NCI-H2196 treated with DMSO at 0.1 percent for 48 hours (cell line): ENCODE data around the gene ANP32D.
"Not testable (repeated sequence)": the region's sequence is repeated elsewhere in the genome, so short reads cannot be mapped to it uniquely, and the experiment has no call there.

Experiments used
- DNase-seq: peaks from one replicate; lab custom pipeline; 2025; ENCODE audit not compliant: unreplicated experiment; lab: John Stamatoyannopoulos, UW

Gene ANP32D

DNA sequence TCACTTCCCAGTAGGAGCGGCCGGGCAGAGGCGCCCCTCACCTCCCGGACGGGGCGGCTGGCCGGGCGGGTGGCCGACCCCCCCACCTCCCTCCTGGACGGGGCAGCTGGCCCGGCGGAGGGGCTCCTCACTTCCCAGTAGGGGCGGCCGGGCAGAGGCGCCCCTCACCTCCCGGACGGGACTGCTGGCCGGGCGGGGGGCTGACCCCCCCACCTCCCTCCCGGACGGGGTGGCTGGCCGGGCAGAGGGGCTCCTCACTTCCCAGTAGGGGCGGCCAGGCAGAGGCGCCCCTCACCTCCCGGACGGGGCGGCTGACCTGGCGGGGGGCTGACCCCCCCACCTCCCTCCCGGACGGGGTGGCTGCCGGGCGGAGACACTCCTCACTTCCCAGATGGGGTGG is 27.9 kb downstream of the ANP32D start:
- not testable (repeated sequence) for DNase-seq

DNA sequence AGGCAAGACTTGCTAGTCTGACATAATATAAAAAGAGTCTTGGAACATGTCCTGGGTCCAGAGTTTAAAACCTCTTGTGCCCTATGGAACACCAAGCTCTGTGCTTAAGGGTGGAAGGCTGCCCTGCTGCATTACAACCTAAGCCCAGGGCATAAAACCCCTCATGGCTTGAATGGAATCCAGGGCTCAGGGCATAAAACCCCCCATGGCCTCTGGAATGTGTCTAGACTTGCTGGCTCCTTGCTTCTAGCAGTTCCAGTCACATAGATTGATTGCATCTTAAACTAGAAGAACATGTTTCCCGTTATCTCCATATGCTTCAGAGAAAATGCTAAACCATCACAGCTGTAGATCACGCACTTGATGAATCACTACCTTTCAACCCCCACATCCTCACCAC is 34.5 kb downstream of the ANP32D start:
- not testable (repeated sequence) for DNase-seq

DNA sequence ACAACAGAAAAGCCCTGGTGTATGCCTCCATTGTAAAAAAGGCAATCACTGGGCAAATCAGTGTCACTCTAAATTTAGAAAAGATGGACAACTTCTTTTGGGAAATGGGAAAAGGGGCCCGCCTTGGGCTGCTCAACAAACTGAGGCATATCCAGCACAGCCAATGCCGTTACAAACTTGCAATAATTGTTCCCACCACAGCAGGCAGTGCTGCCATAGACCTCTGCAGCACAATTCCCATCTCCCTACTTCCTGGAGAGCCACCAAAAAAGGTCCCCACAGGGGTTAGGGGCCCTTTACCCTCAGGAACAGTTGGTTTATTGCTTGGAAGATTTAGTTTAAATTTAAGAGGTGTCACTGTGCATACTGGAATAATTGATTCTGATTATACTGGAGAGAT is 36.6 kb downstream of the ANP32D start:
- DNase-seq = no peak

DNA sequence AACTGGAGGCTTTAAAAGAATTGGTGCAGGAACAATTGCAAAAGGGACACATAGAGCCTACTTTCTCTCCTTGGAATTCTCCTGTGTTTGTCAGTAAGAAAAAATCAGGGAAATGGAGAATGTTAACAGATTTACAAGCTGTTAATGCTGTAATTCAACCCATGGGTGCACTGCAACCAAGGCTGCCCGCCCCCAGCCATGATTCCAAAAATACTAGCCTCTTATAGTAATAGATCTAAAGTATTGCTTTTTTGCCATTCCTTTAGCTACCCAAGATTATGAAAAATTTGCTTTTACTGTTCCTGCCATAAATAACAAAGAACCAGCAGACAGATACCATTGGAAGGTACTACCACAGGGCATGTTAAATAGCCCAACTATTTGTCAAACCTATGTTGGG is 37.8 kb downstream of the ANP32D start:
- no peak for DNase-seq

DNA sequence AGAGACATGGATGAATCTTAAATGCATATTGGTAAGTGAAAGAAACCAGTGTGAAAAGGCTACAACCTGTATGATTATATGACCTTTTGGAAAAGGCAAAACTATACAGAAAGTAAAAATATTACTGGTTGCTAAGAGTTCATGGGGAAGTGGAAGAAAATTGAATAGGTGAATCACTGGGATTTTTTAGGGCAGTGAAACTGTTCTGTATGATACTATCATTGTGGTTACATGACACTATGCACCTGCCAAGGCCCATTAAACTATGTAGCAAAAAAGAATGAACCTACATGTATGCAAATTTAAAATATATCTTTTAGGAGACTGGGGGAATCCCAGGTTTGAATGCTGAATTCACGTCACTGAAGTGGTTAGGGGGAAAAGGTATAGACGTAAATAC is 40.5 kb downstream of the ANP32D start:
- no peak for DNase-seq

DNA sequence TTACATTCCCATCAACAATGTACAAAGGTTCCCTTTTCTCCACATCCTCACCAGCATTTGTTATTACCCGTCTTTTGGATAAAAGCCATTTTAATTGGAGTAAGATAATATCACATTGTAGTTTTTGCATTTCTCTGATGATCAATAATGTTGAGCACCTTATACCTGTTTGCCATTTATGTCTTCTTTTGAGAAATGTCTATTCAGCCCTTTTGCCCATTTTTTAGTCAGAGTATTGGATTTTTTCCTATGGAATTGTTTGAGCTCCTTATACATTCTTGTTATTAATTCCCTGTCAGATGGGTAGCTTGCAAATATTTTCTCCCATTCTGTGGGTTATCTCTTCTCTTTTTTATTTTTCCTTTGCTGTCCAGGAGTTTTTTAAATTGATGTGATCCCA is 42.4 kb downstream of the ANP32D start:
- no peak for DNase-seq

DNA sequence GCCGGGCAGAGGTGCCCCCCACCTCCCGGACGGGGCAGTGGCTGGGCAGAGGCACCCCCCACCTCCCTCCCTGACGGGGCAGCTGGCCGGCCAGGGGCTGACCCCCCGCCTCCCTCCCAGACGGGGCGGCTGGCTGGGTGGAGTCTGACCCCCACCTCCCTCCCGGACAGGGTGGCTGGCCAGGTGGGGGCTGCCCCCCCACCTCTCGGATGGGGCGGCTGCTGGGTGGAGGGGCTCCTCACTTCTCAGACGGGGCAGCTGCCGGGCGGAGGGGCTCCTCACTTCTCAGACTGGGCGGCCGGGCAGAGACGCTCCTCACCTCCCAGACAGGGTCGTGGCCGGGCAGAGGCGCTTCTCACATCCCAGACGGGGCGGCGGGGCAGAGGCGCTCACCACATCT is 48.0 kb downstream of the ANP32D start:
- not testable (repeated sequence) for DNase-seq
